Loucy (cell line): Measurements from ENCODE around the gene C12orf43.

Experiments used
- H2AFZ ChIP-seq: fragments of 200-600 bp; sonication (generic); 2 replicates; pipeline ENCODE4 v1.6.0; 2016; ENCODE audit warnings: antibody characterized with exemption, mild to moderate bottlenecking, low read length, moderate library complexity
- H3F3A ChIP-seq: fragments of 200-600 bp; 2 replicates; pipeline ENCODE4 v1.6.0; 2016; ENCODE audit warnings: antibody characterized with exemption, low read depth, mild to moderate bottlenecking
- H3K27me3 ChIP-seq: fragments of 200-600 bp; sonication (generic); 2 replicates; pipeline ENCODE4 v1.6.1; 2014; ENCODE audit warnings: low read length, mild to moderate bottlenecking; ENCODE audit not compliant: insufficient read depth, poor library complexity, severe bottlenecking
- H3K36me3 ChIP-seq: fragments of 200-600 bp; sonication (generic); 2 replicates; pipeline ENCODE4 v1.6.1; 2016; ENCODE audit warnings: low read length; ENCODE audit not compliant: insufficient read depth
- H3K4me1 ChIP-seq: fragments of 200-600 bp; sonication (generic); 2 replicates; pipeline ENCODE4 v1.5.1; 2014; ENCODE audit warnings: low read length, mild to moderate bottlenecking; ENCODE audit not compliant: insufficient read depth, poor library complexity, severe bottlenecking
- H3K4me2 ChIP-seq: fragments of 200-600 bp; sonication (generic); 2 replicates; pipeline ENCODE4 v1.6.0; 2014; ENCODE audit warnings: antibody characterized with exemption, low read length, low read depth, mild to moderate bottlenecking; ENCODE audit not compliant: poor library complexity, severe bottlenecking
- H3K4me3 ChIP-seq: fragments of 200-600 bp; sonication (generic); 2 replicates; pipeline ENCODE4 v1.5.1; 2014; ENCODE audit warnings: low read length, mild to moderate bottlenecking, mixed read lengths; ENCODE audit not compliant: poor library complexity, severe bottlenecking
- H3K79me2 ChIP-seq: fragments of 200-600 bp; sonication (generic); 2 replicates; pipeline ENCODE4 v1.6.1; 2014; ENCODE audit warnings: low read length; ENCODE audit not compliant: insufficient read depth
- H3K9ac ChIP-seq: fragments of 200-600 bp; sonication (generic); 2 replicates; pipeline ENCODE4 v1.6.0; 2014; ENCODE audit warnings: mild to moderate bottlenecking, low read depth, low read length, moderate library complexity; ENCODE audit not compliant: poor library complexity, severe bottlenecking
- H3K9me2 ChIP-seq: fragments of 200-600 bp; sonication (generic); replicated peaks from 2 replicates; pipeline ENCODE4 v1.6.1; 2016; ENCODE audit warnings: low read depth, low read length, mixed read lengths
- H3K9me3 ChIP-seq: fragments of 200-600 bp; sonication (generic); 2 replicates; pipeline ENCODE4 v1.6.1; 2014; ENCODE audit warnings: mild to moderate bottlenecking, antibody characterized with exemption, low read length, low read depth; ENCODE audit not compliant: insufficient read depth
- H4K20me1 ChIP-seq: fragments of 200-600 bp; sonication (generic); 2 replicates; pipeline ENCODE4 v1.6.0; 2014; ENCODE audit warnings: antibody characterized with exemption, low read length, mild to moderate bottlenecking; ENCODE audit not compliant: insufficient read depth, poor library complexity, severe bottlenecking
- CTCF ChIP-seq: fragments of 200-600 bp; sonication (generic); conservative IDR thresholded peaks from 2 replicates; pipeline ENCODE4 v1.5.1; 2014; ENCODE audit warnings: mild to moderate bottlenecking, antibody characterized with exemption, low read length
- EZH2phosphoT487 ChIP-seq: fragments of 200-600 bp; IDR thresholded peaks from 2 replicates; pipeline ENCODE4 v1.6.1; 2018; ENCODE audit warnings: antibody characterized with exemption, mild to moderate bottlenecking, moderate library complexity, borderline replicate concordance

C12orf43 gene

DNA sequence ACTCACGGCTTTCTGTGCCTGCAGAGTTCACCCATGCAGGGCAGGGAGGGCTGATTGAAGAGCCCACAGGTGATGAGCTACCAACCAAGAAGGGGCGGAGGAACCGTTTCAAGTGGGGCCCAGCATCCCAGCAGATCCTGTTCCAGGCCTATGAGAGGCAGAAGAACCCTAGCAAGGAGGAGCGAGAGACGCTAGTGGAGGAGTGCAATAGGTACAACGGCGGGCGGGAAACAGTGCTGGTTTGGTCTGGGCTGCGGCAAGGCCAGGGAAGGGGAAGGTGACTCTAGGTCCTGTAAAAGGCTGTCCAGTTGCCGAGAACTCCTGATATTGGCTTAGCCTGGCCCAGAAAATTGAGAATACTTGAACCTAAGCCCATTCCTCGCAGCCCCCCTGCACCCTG is 22.8 kb downstream of the C12orf43 start:
- no peaks in the 10 kb centered on the region for H3K79me2 ChIP-seq
- H2AFZ ChIP-seq = no peak overlapping the region
- no peaks in the 10 kb centered on the region for H3K9me2 ChIP-seq
- no peak overlapping the region for H3K9ac ChIP-seq
- H3K36me3 ChIP-seq = no peaks in the 10 kb centered on the region
- no peaks in the 10 kb centered on the region for H3F3A ChIP-seq
- no peak overlapping the region for H3K4me2 ChIP-seq
- no peaks in the 10 kb centered on the region for H4K20me1 ChIP-seq
- no peak for TF ChIP-seq CTCF
- TF ChIP-seq EZH2phosphoT487 = no peak
- no peaks in the 10 kb centered on the region for H3K9me3 ChIP-seq
- peaks cover 2% of the 10 kb centered on the region for H3K4me1 ChIP-seq
- H3K27me3 ChIP-seq = no peaks in the 10 kb centered on the region
- H3K4me3 ChIP-seq = no peak overlapping the region

- H3K4me1 ChIP-seq = no peaks in the 10 kb centered on the region
- H2AFZ ChIP-seq = no peak overlapping the region
- no peak overlapping the region for H3K4me2 ChIP-seq
- no peaks in the 10 kb centered on the region for H3K9me3 ChIP-seq
- H3K27me3 ChIP-seq = no peaks in the 10 kb centered on the region
- no peaks in the 10 kb centered on the region for H3F3A ChIP-seq
- TF ChIP-seq CTCF (no peak), EZH2phosphoT487 (no peak)
- H3K4me3 ChIP-seq = no peak overlapping the region
- H3K79me2 ChIP-seq = no peaks in the 10 kb centered on the region
- H3K9me2 ChIP-seq = no peaks in the 10 kb centered on the region
- no peaks in the 10 kb centered on the region for H3K36me3 ChIP-seq
- no peaks in the 10 kb centered on the region for H4K20me1 ChIP-seq
- H3K9ac ChIP-seq = no peak overlapping the region
Observed at GRCh38 chr12:120992989-120993388, 23.3 kb downstream of the C12orf43 start.

DNA sequence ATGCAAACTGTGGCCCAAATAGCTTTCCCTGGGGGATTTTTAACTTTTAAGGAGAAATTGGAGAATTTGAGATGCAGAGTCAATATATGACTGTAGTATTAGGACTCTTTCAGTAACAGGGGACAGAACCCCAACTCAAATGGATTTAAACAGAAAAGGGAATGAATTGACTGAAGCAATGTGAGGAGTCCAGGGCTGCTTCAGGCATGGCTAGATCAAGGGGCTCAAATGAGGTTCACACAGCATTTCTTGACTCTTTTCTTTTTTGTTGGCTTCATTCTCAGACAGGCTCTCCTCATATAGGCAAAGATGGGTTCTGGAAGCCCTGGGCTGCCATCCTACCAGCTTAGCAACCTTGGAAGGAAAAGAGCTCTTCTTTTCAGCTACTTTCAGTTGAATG is 24.3 kb downstream of the C12orf43 start:
- Histone ChIP-seq H3K79me2 (no peaks in the 10 kb centered on the region), H3K9ac (no peak overlapping the region), H3K4me3 (no peak overlapping the region), H3K27me3 (no peaks in the 10 kb centered on the region), H3K9me3 (no peaks in the 10 kb centered on the region), H2AFZ (no peak overlapping the region), H3K9me2 (no peaks in the 10 kb centered on the region), H3F3A (no peaks in the 10 kb centered on the region), H3K4me1 (no peaks in the 10 kb centered on the region), H3K36me3 (no peaks in the 10 kb centered on the region), H4K20me1 (no peaks in the 10 kb centered on the region), H3K4me2 (no peak overlapping the region)
- no peak for TF ChIP-seq EZH2phosphoT487
- TF ChIP-seq CTCF = no peak
